GM23338 (cell line): ENCODE data around the gene MED7. TPM values are rescaled to one million over a fixed set of nuclear protein-coding genes. Genes with fewer than 3 reads are reported as not detected.

Source experiments
- CREB1 ChIP-seq: fragments of 250-450 bp; sonication (Bioruptor Pico); IDR thresholded peaks from 2 replicates; pipeline ENCODE4 v1.5.0; 2020; ENCODE audit warnings: low read depth, mild to moderate bottlenecking, moderate library complexity
- EZH2phosphoT487 ChIP-seq: fragments of 200-600 bp; sonication (generic); IDR thresholded peaks from one replicate; pipeline ENCODE4 v1.8.1; 2018; ENCODE audit warnings: antibody characterized with exemption; ENCODE audit not compliant: unreplicated experiment
- JUNB ChIP-seq: IDR thresholded peaks from one replicate; pipeline ENCODE4 v1.6.1; 2016; ENCODE audit warnings: antibody characterized with exemption; ENCODE audit not compliant: unreplicated experiment
- ZNF114 ChIP-seq: fragments of 250-450 bp; sonication (Bioruptor Pico); IDR thresholded peaks from 2 replicates; pipeline ENCODE4 v1.5.0; 2020; ENCODE audit warnings: mild to moderate bottlenecking, moderate library complexity
- ZNF331 ChIP-seq: fragments of 250-450 bp; sonication (Bioruptor Pico); IDR thresholded peaks from 2 replicates; pipeline ENCODE4 v1.5.0; 2020; ENCODE audit warnings: low read depth, mild to moderate bottlenecking, moderate library complexity
- polyA plus RNA-seq: library from polyadenylated mRNA; unstranded; fragments of >200 nt; fragmentation: Nextera tagmentation; extraction: Ambion mirVana; gene quantifications from 2 replicates; pipeline ENCODE4 v1.2.1, GENCODE V29; 2016
- total RNA-seq: library from RNA; depleted of rRNA; stranded (reverse); fragments of >200 nt; shearing (Covaris generic); gene quantifications from 2 replicates; pipeline ENCODE4 v1.2.3, GENCODE V29; 2014
- TF ChIP-seq, protein P1 (sequence below): fragments of 250-450 bp; sonication (Bioruptor Pico); IDR thresholded peaks from 2 replicates; pipeline ENCODE4 v1.5.0; 2020; ENCODE audit warnings: mild to moderate bottlenecking, moderate library complexity
- TF ChIP-seq, protein P2 (sequence below): IDR thresholded peaks from one replicate; pipeline ENCODE4 v1.6.1; 2018; ENCODE audit warnings: antibody characterized with exemption; ENCODE audit not compliant: unreplicated experiment

Gene MED7
- total and polyA plus RNA-seq, 2 experiments from 2014 or later: 9.7 to 34.4 TPM

DNA sequence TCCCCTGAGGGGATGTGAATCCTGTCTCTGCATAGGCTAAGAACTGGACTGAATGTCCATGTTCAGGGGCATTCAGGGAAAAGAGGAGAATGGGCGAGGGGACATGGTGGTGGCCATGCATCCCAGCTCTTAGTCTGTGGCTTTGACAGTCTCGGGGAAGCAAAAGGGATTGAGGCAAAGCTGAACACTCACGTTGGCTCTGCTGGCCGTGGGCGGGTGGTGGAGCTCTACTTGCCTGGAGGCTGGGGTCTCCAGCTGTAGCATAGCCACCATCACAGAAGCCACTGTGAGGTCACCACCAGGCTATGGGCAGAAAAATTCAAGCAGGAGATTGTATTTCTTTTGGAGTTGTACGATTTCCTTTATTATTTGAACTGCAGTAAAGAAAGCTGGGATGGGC, 19.3 kb upstream of the MED7 start (continued):
- TF ChIP-seq, protein P1, sequence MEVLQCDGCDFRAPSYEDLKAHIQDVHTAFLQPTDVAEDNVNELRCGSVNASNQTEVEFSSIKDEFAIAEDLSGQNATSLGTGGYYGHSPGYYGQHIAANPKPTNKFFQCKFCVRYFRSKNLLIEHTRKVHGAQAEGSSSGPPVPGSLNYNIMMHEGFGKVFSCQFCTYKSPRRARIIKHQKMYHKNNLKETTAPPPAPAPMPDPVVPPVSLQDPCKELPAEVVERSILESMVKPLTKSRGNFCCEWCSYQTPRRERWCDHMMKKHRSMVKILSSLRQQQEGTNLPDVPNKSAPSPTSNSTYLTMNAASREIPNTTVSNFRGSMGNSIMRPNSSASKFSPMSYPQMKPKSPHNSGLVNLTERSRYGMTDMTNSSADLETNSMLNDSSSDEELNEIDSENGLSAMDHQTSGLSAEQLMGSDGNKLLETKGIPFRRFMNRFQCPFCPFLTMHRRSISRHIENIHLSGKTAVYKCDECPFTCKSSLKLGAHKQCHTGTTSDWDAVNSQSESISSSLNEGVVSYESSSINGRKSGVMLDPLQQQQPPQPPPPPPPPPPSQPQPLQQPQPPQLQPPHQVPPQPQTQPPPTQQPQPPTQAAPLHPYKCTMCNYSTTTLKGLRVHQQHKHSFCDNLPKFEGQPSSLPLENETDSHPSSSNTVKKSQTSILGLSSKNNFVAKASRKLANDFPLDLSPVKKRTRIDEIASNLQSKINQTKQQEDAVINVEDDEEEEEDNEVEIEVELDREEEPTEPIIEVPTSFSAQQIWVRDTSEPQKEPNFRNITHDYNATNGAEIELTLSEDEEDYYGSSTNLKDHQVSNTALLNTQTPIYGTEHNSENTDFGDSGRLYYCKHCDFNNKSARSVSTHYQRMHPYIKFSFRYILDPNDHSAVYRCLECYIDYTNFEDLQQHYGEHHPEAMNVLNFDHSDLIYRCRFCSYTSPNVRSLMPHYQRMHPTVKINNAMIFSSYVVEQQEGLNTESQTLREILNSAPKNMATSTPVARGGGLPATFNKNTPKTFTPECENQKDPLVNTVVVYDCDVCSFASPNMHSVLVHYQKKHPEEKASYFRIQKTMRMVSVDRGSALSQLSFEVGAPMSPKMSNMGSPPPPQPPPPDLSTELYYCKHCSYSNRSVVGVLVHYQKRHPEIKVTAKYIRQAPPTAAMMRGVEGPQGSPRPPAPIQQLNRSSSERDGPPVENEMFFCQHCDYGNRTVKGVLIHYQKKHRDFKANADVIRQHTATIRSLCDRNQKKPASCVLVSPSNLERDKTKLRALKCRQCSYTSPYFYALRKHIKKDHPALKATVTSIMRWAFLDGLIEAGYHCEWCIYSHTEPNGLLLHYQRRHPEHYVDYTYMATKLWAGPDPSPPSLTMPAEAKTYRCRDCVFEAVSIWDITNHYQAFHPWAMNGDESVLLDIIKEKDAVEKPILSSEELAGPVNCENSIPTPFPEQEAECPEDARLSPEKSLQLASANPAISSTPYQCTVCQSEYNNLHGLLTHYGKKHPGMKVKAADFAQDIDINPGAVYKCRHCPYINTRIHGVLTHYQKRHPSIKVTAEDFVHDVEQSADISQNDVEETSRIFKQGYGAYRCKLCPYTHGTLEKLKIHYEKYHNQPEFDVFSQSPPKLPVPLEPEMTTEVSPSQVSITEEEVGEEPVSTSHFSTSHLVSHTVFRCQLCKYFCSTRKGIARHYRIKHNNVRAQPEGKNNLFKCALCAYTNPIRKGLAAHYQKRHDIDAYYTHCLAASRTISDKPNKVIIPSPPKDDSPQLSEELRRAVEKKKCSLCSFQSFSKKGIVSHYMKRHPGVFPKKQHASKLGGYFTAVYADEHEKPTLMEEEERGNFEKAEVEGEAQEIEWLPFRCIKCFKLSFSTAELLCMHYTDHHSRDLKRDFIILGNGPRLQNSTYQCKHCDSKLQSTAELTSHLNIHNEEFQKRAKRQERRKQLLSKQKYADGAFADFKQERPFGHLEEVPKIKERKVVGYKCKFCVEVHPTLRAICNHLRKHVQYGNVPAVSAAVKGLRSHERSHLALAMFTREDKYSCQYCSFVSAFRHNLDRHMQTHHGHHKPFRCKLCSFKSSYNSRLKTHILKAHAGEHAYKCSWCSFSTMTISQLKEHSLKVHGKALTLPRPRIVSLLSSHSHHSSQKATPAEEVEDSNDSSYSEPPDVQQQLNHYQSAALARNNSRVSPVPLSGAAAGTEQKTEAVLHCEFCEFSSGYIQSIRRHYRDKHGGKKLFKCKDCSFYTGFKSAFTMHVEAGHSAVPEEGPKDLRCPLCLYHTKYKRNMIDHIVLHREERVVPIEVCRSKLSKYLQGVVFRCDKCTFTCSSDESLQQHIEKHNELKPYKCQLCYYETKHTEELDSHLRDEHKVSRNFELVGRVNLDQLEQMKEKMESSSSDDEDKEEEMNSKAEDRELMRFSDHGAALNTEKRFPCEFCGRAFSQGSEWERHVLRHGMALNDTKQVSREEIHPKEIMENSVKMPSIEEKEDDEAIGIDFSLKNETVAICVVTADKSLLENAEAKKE: no peak
- TF ChIP-seq CREB1 (CRISPR knock-in tag) (no peak), ZNF331 (CRISPR knock-in tag) (no peak), JUNB (no peak), EZH2phosphoT487 (no peak), ZNF114 (CRISPR knock-in tag) (no peak)
- TF ChIP-seq, protein P2, sequence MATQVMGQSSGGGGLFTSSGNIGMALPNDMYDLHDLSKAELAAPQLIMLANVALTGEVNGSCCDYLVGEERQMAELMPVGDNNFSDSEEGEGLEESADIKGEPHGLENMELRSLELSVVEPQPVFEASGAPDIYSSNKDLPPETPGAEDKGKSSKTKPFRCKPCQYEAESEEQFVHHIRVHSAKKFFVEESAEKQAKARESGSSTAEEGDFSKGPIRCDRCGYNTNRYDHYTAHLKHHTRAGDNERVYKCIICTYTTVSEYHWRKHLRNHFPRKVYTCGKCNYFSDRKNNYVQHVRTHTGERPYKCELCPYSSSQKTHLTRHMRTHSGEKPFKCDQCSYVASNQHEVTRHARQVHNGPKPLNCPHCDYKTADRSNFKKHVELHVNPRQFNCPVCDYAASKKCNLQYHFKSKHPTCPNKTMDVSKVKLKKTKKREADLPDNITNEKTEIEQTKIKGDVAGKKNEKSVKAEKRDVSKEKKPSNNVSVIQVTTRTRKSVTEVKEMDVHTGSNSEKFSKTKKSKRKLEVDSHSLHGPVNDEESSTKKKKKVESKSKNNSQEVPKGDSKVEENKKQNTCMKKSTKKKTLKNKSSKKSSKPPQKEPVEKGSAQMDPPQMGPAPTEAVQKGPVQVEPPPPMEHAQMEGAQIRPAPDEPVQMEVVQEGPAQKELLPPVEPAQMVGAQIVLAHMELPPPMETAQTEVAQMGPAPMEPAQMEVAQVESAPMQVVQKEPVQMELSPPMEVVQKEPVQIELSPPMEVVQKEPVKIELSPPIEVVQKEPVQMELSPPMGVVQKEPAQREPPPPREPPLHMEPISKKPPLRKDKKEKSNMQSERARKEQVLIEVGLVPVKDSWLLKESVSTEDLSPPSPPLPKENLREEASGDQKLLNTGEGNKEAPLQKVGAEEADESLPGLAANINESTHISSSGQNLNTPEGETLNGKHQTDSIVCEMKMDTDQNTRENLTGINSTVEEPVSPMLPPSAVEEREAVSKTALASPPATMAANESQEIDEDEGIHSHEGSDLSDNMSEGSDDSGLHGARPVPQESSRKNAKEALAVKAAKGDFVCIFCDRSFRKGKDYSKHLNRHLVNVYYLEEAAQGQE: no peak
